Right lobe of liver (tissue), 4 donors: ENCODE results near the gene FAIM2.

Experiments
- CTCF ChIP-seq, 4 donors: fragments of 200-600 bp in 3 of 4; fragments of 450-650 bp in 1 of 4; IDR thresholded peaks; one replicate each; pipeline versions ENCODE4 v1.5.1 to v1.8.0; 2016 to 2022; ENCODE audit warnings: antibody characterized with exemption in 4 of 4, mild to moderate bottlenecking in 2 of 4
- POLR2A ChIP-seq: fragments of 450-650 bp; IDR thresholded peaks from one replicate; pipeline ENCODE4 v1.6.1; 2017; ENCODE audit warnings: antibody characterized with exemption, mild to moderate bottlenecking
- donor health status: DM: no; HTN: no; CAD: no.
- donor health status: DM: no; HTN: no; CAD: no.
- donor health status: DM: no; HTN: yes; CAD: no.

- TF ChIP-seq POLR2A = no peak
- TF ChIP-seq CTCF (IDR thresholded peaks at IDR 0.05) = no peak
Measured at GRCh38 chr12:49871263-49871561, 32.5 kb downstream of the FAIM2 start.
